Stimulated activated CD4-positive, alpha-beta T cell treated with anti-CD3 and anti-CD28 coated beads, Interleukin-1b, Interleukin-23, amount 100 ng/mL, for 1 hour (primary cell): ENCODE results near the gene PDGFD.

Experiments
- DNase-seq, 2 donors: peaks; one replicate each; pipeline ENCODE4 v3.0.0-alpha.2; 2020; ENCODE audit warnings: low read depth in 2 of 2

PDGFD gene

DNA sequence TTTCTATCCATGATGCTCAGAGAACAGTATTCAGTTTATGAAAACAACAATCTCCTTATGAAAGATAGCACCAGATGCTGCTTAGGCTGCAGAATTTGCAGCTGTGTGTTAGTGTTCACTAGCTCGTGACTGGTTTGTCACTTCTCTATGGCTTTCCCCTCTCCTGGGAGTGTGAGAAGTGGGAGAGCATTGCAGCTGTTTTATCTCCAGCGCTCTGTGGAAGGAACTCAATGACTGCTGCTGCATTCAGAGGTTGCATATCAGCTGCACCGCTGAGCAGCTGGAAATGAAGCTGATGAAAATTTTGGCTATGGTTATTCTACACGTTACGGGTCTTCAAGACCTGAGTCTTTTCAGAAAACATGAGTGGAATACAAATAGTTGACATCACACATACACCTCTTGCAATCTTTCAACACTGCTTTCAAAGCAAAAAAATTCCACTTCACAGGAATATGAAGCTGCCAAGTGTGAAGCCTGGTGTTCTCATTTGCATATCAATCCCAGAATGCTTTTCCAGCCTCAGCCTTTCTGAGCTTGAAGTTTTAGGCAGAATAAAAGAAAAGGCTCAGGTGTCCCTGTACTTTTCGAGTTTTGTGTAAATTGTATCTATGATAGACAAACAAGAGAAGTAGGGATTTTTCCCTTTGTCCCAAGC, 276.8 kb downstream of the PDGFD start:
- no peak for DNase-seq

DNA sequence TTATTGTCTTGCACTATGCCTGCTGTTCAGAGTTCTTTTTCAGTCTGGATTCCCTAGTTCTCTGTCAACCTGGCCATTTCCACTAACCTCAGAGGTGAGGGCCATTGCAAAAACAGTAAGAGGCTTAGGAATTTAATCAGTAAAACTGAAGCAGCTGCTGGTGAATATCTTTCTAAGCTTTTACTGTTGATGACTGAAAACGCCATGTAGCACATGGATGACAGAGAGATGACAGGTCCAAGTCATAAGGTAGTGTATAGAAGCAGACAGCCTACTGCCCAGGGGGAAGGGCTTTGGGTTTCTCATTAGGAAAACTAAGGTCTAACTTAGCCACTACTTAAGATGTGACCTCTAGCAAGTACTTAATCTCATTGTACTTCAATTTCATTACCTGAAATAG, 280.1 kb downstream of the PDGFD start:
- no peak for DNase-seq

DNA sequence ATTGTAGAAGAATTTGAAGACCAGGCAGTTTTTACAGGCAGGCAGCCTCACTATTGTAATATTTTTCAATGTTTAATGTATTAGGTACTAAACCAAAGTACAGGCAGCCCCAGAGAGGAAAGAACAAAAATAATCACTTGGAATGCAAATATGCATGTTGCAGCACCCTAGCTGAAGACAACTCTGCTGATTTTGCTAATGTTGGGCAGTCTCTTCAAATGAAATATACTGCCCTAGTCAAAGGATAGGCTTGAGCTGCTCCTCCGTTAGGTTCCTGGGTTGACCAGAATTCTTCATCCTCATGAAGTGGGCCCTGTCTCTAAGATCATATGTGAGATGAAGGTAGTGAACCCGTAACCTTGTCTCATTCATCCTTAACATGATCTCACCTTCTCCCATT, 280.7 kb downstream of the PDGFD start:
- DNase-seq: no peak

DNA sequence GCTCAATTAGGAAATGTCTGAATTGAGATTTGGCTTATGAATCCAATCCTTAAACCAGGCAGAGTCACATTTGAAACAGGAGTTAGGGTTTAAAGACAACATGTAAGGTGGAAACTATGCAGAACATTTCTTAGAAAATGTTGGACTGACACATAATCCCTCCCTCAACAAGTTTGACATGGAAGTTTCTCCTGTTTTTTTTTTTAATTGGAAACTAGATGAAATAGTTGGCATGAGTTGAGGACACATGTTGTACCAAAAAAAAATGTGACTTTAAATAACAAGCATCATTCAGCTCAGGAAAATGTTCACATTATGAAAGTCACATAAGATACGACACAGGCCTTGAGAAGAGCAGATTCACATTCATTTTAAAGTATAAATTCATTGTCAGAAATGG, 282.4 kb downstream of the PDGFD start:
- DNase-seq: no peak

DNA sequence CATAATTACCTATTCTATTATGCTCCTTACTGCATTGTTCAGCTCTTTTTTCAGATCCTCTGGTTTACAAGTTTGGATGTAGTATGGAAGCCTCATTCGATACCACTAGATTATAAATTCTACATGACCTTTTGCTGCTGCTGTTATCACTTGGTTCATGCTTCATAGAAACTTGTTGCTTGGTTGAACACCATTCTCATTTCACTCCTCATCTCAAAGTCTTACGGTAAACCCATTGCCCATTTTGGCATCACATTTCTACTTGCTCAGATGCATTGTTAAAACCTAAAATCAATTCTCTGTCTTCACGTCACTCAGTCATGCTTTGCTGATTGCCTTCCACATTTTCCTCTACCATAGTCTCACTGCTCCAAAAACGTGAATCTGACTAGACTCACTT, 283.0 kb downstream of the PDGFD start:
- no peak for DNase-seq

DNA sequence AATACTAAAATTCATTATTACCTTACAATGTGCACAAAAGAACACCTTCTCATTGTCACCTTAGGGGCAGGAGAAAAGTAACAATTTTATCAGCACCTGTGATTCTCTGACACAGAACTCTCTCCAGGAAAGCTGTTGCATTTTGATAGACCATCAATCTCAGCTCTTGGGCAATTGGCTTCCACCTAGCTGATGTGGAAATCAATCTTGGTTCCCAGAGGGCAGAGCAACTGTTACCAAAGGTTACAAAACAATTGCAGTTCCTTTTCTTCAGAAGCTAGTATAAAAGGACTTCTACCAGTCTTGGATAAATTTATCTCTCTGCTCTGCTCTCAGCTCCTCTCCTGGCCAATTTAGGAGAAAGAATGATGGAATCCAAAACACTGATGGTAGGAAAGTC, 285.3 kb downstream of the PDGFD start:
- no peak for DNase-seq

DNA sequence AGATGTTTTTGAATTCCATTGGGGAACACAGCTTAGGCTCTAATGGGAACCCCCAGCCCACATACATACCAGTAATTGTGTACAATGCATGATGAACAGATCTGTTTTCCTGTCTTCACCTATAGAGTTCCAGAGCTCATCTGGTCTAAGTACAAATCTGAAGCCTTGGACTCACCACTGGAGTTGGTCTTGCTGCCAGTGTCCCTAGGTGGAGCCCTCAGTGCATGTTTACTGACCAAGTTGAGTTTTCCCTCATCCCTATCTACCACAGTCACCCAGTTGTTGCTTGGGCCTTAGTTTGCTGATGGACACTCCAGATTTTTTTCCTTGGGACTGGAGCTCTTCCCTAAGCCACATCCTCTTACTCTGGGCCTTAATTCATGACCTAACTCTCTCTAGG, 286.7 kb downstream of the PDGFD start:
- no peak for DNase-seq

DNA sequence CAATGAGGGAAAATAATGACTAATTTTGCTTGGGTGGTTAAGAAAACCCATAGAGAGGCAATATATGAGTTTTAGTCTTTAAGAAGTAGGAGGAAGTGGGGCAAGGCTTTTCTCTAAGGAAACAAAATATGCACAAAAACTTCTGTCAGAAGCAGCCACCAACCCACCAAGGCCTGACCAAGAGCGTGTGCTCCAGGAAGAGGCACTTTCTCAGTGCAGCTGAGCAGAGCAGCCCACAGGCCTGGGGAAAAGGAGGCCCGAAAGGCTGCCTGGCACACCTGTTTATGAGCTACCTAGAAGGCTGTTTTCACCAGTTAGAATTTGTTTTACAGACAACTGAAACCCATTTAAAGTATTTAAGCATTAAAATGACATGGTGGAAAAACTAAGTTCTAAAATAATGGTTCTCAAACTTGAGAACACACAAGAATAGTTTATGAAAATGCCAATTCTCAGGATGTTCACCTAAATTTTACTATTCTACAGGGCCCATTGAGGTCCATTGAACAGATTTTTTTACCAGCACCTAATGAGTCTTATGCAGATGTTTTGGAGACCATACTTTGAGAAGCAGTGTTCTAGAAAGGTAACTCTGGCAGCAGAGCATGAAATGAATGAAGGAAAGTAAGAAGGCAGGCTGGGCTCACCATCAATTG, 288.0 kb downstream of the PDGFD start:
- no peak for DNase-seq

DNA sequence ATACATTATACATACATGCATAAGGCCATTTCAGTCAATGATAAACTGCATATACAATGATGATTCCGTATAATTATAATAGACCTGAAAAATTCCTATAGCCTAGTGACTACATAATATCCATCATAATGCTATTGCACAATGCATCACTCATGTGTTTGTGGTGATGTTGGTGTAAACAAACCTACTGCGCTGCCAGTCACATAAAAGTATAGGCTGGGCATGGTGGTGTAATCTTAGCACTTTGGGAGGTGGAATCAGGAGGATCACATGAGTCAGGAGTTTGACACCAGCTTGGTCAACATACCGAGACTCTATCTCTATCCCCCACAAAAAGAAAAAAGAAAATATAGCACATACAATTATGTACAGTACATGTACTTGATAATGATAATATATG, 291.2 kb downstream of the PDGFD start:
- DNase-seq: no peak

DNA sequence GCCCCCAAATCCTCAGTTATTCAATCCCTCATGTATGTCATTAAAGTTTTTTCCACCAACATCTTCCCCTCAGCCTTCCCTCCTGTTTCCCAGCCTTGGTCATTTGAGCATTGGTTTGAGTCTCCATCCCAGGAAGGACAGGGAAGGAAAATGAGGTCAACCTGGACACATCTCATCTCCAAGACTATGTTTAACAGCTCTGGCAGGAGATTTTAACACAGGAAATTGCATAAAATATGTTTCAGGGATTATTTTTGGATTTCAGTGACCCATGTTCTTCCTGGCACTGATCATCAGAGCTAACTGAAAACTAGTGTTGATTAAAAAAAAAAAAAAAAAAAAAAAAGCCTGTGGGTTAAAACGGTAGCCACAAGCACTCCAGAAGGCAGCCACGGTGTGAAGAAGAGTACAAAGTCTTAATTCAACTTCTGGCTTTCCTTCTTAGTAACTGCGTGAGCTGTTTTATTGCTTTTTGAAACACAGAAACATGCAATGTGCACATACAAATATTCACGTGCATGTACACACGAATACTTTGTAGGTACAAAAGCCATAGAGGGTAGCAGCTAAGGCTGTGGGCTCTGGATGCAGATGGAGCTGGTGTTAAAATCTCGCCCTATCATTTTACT, 291.9 kb downstream of the PDGFD start:
- DNase-seq: no peak

DNA sequence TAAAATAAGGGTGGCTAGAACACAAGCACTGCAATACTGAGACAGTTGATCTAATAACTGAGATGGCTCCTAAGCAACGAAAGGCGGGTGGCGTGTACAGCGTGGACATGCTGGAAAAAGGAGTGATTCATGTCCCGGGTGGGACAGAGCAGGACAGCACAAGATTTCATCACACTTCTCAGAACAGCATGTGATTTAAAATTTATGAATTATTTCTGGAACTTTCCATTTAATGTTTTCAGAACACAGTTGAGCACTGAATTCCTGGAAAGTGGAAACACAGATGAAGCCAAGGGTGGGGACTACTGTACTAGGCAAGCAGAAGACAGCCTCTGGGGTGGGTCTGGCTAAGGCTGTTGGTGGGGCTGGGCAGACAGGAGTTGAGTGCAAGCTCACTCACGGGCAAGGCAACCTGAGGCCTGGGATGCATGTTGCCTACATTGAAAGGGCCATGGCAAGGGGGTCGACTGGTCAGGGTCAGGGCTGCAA, 293.1 kb downstream of the PDGFD start:
- DNase-seq: no peak

DNA sequence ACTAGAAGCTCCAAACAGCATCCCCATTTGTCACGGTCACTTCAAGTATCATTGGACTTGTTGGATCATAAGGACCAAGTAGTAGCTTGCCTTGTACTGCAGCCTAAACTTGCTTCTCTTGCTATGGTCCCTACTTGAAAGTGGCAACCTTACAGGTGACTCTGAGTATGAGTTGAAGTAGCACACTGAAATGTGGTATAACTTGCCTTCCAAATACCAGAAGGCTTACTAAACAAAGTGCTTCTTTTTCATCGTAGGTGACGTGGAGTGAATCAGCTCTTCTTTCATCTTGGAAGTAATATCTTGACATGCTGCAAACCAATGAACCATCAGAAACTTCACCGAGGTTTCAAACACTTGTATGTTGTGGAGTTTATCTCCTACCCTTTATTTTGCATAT, 296.5 kb downstream of the PDGFD start:
- DNase-seq: no peak

DNA sequence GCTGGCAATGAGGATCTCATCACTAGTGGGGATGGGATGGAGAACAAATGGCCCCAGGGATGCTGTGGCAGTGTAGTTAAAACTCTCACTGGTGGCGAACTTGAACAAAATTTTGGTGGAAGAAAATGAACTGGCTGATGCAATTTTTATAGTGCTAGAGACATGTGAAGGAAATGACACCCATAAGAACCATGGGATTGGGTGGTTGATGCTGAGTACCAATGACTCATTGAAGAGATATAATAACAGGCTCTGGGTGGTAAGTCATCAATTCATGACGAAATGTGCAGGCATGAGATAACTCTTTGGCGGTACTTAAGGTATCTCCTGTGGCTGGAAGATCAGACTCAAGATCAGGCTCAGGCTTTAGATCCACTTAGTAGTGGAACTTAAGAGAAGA, 300.4 kb downstream of the PDGFD start:
- DNase-seq: no peak

DNA sequence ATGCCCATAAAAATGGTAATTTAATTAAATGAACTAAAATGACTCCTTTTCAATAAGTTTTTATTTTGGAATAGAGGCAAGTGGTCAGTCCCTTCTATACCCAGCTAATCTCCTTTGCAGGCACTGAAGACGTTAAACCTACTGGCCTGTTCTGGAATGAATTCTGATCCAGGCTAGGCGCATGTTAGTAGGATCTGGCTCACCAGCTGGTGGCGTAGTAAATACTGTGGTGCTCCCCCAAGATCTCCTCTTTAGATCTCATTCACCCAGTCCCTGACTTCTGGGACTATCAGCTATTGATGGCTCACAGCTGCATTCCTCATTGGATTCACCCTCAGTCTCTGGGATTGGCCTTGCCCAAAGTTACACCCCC, 301.2 kb downstream of the PDGFD start:
- no peak for DNase-seq

DNA sequence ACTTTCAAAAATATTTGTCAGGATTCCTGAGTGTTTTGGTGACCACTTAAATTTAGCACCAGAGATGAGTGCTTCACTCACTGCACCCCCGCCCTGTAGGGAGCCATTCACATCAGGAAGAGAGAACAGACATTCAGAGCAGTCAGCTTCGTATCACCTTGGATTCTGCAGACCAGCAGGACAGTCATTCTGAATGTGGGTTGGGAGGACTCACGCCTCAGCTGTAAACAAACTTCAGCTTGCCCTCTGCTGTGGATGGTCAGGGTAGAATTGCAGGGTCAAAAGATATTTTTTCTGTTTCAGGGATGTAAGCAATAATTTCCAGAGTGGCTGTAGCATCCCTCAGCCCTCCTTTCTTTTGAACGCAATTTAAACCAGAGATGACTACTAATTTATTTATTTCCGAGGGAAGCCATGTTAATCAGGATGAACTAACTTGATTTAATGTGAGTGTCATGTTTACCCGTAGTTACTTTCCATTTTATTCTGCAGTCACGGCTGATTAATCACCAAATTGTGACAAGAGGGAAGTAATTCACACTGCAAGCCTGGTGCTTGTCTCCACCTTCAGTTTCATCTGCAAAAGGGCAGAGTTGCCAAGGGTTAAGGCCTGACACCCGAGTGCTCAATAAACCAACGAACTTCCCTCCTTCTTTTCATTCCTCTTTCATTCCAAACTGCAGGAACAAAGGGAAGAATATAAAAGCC, 301.7 kb downstream of the PDGFD start:
- DNase-seq: no peak
